GM21447 (cell line): ENCODE measurements around the gene PZP.
"Not testable (repeated sequence)": the region's sequence is repeated elsewhere in the genome, so short reads cannot be mapped to it uniquely, and the experiment has no call there.

Source experiments
- ATAC-seq: cut with Tn5 transposase; IDR thresholded peaks from one replicate; pipeline ENCODE4 v1.9.1; 2021; ENCODE audit not compliant: unreplicated experiment

PZP gene

GRCh38 chr12:9208229-9208628 is at the start of gene PZP:
Gene PZP, minus strand, starts transcription at chr12:9208395. Its CDS starts 54 bp downstream, at chr12:9208341.
- ATAC-seq, result no peak

GRCh38 chr12:9256758-9257405 is 48.7 kb upstream of the PZP start:
- no peak for ATAC-seq

- ATAC-seq, result no peak
Observed at GRCh38 chr12:9256341-9256740, 48.1 kb upstream of the PZP start.

GRCh38 chr12:9255837-9256236 is 47.6 kb upstream of the PZP start:
- no peak for ATAC-seq

- no peak for ATAC-seq
Observed at GRCh38 chr12:9253464-9253863, 45.3 kb upstream of the PZP start.

- not testable (repeated sequence) for ATAC-seq
Observed at GRCh38 chr12:9252791-9253190, 44.6 kb upstream of the PZP start.

- no peak for ATAC-seq
Observed at GRCh38 chr12:9252256-9252655, 44.1 kb upstream of the PZP start.

GRCh38 chr12:9248435-9248834 is 40.2 kb upstream of the PZP start:
- no peak for ATAC-seq

GRCh38 chr12:9244894-9245293 is 36.7 kb upstream of the PZP start:
- ATAC-seq, result peak; percentile 84

GRCh38 chr12:9243999-9244649 is 35.9 kb upstream of the PZP start:
- no peak for ATAC-seq

- no peak for ATAC-seq
Observed at GRCh38 chr12:9241301-9241700, 33.1 kb upstream of the PZP start.

GRCh38 chr12:9240776-9241175 is 32.6 kb upstream of the PZP start:
- ATAC-seq, result no peak

- ATAC-seq, result not testable (repeated sequence)
Observed at GRCh38 chr12:9240004-9240635, 31.9 kb upstream of the PZP start.

GRCh38 chr12:9237286-9237685 is 29.1 kb upstream of the PZP start:
- ATAC-seq, result no peak

- no peak for ATAC-seq
Observed at GRCh38 chr12:9235519-9235918, 27.3 kb upstream of the PZP start.

GRCh38 chr12:9227950-9228349 is 19.8 kb upstream of the PZP start:
- ATAC-seq, result no peak

GRCh38 chr12:9223830-9224229 is 15.6 kb upstream of the PZP start:
- no peak for ATAC-seq

GRCh38 chr12:9221483-9221882 is 13.3 kb upstream of the PZP start:
- no peak for ATAC-seq

- not testable (repeated sequence) for ATAC-seq
Observed at GRCh38 chr12:9221011-9221410, 12.8 kb upstream of the PZP start.

- ATAC-seq, result no peak
Observed at GRCh38 chr12:9214534-9214933, 6.3 kb upstream of the PZP start.

- no peak for ATAC-seq
Observed at GRCh38 chr12:9211687-9212086, 3.5 kb upstream of the PZP start.

- no peak for ATAC-seq
Observed at GRCh38 chr12:9204380-9204779, 3.8 kb downstream of the PZP start.
